ACHN (cell line): ENCODE measurements around the gene MGLL.

Experiments
- DNase-seq: peaks from one replicate; pipeline ENCODE4 v3.0.0-alpha.2; 2015
- in situ Hi-C: cut with HindIII; loops from 2 replicates; pipeline ENCODE4 v1.10.0; 2017; ENCODE audit warnings: low sequenced_read_pairs, low pct_ligation_motif_present, low pct_unique_long_range_greater_than_20kb

The MGLL gene

DNA sequence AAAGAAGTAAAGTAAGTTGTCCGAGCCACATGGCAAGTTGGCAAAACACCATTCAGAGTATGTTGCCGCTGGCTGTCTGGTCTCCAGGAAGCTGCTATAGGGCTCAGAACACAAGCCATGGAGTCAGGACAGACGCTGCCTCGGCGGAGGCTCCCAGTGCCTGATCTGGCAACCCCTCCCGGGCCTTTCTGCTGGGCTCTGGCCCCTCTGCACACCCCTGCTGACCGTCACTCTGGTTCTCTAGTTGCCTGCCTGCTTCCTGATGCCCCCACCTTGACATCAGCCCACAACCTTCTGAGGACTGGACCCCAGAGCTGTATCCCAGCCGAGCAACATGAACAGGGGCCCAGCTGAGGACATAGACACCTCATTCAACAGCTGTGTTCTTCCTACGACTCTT is 39.1 kb downstream of the MGLL start:
- in situ Hi-C loops = no loop called here
- DNase-seq = no peak

- in situ Hi-C loops = no loop called here
- DNase-seq = no peak
Observed at GRCh38 chr3:127781411-127782001, 40.8 kb downstream of the MGLL start.

DNA sequence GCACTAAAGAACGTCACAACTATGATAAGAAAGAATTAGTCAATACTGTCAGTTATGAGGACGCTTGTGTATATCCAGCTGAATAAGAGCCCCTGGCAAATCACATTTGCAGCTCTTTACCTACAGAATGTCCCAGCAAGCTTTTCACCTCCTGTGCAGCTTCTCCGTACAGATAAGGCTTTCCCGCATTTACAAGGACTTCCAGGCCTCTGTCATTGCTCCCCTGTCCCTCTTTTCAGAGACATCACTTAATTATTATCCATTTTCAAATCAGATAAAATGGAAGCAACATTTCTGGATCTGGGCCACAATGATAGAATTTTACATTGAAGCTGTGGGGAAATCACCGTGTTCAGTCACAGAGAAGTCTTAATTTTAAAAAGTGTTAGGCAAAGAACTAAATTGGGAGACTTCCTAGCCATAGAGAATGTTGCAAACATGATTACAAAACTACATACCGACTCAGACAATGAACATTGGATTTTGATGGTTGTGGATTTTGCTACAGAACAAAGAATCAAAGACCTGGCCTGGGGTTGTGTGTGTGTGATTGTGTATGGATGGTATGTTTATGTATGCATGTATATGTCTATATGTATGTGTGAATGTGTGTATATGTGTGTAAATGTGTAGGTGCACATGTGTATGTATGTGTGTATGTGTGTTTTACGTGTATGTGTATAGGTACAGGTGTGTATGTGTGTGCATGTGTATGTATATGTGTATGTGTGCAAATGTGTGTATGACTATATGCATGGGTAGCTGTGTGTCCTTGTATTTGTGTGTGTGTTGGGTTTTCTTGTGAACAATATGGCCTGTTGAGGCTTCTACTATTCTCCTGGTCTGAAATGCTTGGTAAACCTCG is 41.5 kb downstream of the MGLL start:
- in situ Hi-C loops = no loop called here

GRCh38 chr3:127779747-127780146 is 42.6 kb downstream of the MGLL start:
- in situ Hi-C loops = no loop called here
- peak; percentile 19 for DNase-seq

More for the DNA sequence above, 41.5 kb downstream of the MGLL start:
- DNase-seq = no peak

- in situ Hi-C loops = no loop called here
- no peak for DNase-seq
Observed at GRCh38 chr3:127777921-127778656, 44.2 kb downstream of the MGLL start.

DNA sequence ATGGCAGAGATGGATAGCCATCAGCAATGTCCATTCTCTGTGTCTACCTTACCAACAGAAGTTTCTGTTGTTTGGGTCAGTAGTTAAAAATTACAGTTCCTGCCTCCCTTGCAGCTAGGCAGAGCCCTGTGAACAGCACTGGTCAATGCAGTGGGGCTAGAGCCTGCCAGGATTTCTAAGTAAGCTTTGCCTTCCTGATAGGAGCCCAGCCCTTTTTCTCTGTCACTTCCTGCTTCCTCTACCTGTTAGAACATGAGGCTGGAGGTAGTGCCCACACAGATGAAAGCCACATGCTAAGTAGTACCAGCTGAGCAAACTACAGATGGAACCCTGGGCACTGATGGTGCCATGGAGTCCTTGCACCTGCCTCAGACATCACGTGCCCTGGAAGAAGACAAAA is 45.0 kb downstream of the MGLL start:
- in situ Hi-C loops = no loop called here
- DNase-seq = no peak

- DNase-seq = no peak
- in situ Hi-C loops = no loop called here
Observed at GRCh38 chr3:127776347-127776746, 46.0 kb downstream of the MGLL start.

DNA sequence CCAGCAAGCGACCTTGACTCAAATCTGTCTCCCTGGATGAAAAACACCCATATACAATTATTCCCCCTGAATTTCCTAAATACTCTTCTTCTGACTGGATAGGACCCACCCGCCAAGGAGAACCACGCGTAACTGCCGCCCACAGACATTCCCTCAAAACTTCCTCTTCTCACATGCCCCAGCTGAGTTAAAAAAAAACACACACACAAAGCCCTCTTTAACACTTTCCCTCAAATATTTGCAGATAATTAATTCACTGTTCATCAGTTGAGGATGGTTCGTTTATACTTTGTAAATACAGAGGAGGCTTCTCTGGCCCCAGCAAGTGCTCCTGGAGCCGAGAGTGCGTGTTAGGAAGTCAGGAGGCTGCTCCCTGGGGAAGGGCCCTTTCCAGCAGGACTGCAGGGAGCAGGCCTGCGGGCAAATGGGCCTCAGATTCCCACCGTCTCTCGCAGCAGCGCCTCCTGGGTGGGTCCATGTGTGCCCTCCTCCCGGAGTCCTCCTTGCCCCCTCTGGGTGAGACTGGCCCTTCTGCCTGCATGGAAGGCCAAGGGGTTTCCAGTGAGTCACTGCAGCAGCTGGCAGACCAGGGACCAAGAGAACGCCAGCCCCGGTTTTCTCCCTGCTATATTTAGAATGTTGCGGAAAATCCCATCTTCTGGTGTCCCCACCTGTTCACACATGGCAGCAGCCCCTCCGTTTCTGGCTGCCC is 46.8 kb downstream of the MGLL start:
- DNase-seq = no peak
- in situ Hi-C loops = no loop called here

DNA sequence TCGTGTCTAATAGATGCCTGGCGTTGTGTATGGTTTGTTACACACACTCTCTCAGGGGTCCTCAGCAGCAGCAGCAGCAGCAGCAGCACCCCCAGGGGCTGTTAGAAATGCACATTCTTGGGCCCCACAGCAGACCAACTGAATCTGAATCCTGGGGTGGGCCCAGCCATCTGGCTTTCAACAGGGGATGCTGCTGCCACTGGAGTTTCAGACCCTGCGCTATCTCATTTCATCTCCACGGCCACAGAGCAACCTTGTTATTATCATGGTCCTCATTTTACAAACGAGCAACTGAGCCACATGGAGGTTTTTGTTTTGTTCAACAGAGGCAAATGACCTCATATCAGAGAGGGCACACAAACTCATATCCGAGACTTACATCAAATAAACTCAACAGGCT is 47.7 kb downstream of the MGLL start:
- no peak for DNase-seq
- in situ Hi-C loops = no loop called here

GRCh38 chr3:127773752-127774395 is 48.4 kb downstream of the MGLL start:
- in situ Hi-C loops = no loop called here
- DNase-seq = no peak

DNA sequence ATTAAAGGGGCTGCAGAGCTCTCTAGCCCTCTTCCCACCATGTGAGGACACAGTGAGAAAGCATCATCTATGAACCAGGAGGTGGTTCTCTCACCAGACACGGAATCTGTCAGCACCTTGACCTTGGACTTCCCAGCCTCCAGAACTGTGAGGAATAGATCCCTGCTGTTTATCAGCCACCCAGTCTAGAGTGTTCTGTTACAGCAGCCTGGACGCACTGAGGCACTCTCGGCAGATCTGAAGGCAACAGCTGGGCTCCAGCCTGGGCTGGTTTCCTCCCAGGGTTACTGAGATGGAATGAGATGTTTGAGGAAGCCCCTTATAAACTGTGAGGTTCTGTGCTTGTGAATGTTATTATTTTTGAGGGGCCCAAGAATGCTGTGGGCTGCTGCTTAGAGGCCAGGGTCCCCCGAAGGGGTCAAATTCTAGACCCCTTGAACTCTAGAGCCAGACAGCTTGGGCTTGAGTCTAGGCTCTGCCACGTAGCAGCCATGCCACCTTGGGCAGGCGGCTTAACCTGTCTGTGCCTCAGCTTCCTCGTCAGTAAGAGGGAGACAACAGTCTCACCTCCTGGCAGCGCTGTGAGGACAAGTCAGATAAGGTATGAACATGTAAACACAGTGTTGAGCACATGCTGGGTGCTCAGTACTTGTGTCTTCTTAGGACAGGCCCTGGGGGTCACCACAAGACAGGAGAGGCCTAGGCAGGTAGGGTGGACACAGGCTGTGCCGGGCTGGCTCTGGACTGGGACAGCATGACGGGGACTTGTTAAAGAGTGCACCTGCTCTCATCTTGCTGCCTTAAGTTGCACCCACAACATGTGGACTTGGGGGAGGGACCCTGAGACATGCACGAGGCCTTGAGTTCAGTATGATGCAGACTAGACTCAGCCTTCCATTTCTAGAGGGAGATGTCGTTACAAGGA is 49.2 kb downstream of the MGLL start:
- in situ Hi-C loops = no loop called here
- DNase-seq = no peak

DNA sequence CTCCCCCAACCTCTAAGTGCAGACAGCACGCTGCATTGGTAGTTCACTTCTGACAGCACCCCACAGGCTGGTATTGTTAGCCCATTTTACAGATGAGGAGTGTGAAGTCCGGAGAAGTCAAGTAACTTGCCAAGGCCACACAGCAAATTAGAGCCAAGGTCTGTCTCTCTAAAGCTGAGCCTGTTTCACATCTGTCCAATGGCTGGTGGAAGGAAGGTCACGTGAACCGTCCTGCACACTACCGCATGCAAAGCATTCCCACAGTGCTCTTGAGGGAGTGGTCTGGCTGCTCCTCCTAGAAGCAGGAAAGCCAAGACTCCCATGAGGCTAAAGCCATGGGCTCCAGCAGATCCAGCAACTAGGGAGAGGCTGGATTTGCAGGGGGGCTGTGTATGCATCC is 50.0 kb downstream of the MGLL start:
- in situ Hi-C loops = no loop called here

GRCh38 chr3:127771746-127772145 is 50.6 kb downstream of the MGLL start:
- no peak for DNase-seq
- in situ Hi-C loops = no loop called here

More for the DNA sequence above, 50.0 kb downstream of the MGLL start:
- no peak for DNase-seq

- in situ Hi-C loops = no loop called here
- DNase-seq = no peak
Observed at GRCh38 chr3:127770671-127771355, 51.5 kb downstream of the MGLL start.

DNA sequence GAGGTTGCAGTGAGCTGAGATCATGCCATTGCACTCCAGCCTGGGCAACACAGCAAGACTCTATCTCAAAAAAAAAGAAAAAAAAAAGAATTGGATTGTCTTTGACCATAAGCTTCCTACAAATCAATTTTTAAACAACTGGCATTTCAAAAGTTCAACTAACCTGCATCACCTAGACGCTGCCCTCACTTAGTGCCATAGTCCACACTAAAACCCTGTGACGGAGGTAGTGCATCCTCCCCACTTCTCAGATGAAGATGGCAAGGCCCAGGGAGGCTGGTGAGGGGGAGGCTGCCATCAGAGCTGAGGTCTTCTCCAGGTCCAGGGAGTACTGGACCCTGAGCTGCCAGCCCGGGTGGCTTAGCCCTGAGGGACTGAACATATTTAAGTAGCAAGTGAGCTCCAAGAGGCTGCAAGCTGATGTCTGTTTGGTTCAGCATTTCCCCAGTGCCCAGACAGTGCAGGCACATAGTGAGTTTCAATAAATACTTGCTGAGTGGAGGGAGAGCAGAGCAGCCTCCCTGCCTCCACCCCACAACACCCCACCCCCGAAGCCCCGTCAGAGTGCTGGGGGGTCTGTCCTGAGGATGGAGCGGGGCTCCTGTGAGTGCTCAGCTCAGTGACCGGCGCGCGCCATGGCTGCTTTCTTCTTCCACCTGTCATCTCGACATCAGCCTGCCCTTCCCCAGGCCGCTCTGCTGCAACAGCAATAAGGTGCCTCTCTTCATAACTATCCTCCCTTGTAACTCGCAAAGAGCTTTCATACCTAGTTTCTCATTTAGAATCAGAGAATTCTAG is 52.8 kb downstream of the MGLL start:
- no peak for DNase-seq
- in situ Hi-C loops = no loop called here

DNA sequence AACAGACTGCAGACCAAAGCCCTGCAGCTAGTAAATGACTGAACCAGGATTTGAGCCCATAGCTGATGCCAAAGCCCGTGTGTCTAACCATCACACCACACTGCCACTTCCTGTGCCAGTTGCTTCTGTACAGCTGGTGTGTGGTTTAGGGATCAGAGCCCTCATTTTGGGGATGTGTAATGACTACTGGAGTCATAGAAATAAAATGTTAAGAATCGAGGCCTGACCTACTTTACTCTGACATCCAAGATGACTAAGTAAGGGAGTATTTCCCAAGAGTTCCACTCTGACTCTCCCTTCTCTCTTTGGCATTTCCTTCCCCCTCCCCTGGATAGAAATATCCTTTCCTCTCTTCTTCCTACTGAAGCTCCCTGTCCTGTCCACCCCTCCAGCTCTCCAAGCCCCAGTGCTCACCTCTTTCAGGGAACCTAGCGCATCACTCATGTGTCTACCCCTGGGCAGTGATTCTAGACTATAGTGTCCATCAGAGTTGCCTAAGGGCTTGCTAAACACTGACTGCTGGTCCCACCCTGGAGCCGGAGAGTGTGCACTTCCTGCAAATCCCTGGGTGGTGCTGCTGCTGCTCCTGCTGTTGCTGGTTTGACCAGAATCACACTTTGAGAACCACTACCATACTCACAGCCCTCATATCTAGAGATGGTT is 53.8 kb downstream of the MGLL start:
- in situ Hi-C loops = no loop called here
- DNase-seq = peak; percentile 97
